ENCODE measurements around the gene ANKRD28. TPM values are rescaled to one million over a fixed set of nuclear protein-coding genes. Genes with fewer than 3 reads are reported as not detected.

The ANKRD28 gene
- total RNA-seq, 1 donor from 2014 or later: 60.6 TPM

GRCh38 chr3:15649341-15649740 is 148.4 kb downstream of the ANKRD28 start:
- FAIRE-seq (no peak), DNase-seq (ENCODE audit: low read depth) (no peak)
- no peak for TF ChIP-seq CTCF (IDR thresholded peaks at IDR 0.05; ENCODE audit: insufficient read depth, low read length, severe bottlenecking)

GRCh38 chr3:15647611-15648167 is 150.1 kb downstream of the ANKRD28 start:
- H3K4me3 ChIP-seq (ENCODE audit: low read depth, low read length): no peak overlapping the region
- peak; percentile 61 for DNase-seq (ENCODE audit: low read depth)
- no peak for TF ChIP-seq CTCF (IDR thresholded peaks at IDR 0.05; ENCODE audit: insufficient read depth, low read length, severe bottlenecking)

More at GRCh38 chr3:15649341-15649740, 148.4 kb downstream of the ANKRD28 start:
- H3K4me3 ChIP-seq (ENCODE audit: low read depth, low read length): no peak overlapping the region
- no peaks in the 10 kb centered on the region for H3K36me3 ChIP-seq (ENCODE audit: control insufficient read depth, insufficient read depth, low read length)
- no peaks in the 10 kb centered on the region for H3K27me3 ChIP-seq (ENCODE audit: control insufficient read depth, insufficient read depth, low read length)

GRCh38 chr3:15646851-15647511 is 150.8 kb downstream of the ANKRD28 start:
- Histone ChIP-seq H3K36me3 (ENCODE audit: control insufficient read depth, insufficient read depth, low read length) (no peaks in the 10 kb centered on the region), H3K27me3 (ENCODE audit: control insufficient read depth, insufficient read depth, low read length) (no peaks in the 10 kb centered on the region), H3K4me3 (ENCODE audit: low read depth, low read length) (no peak overlapping the region)
- no peak for TF ChIP-seq CTCF (IDR thresholded peaks at IDR 0.05; ENCODE audit: insufficient read depth, low read length, severe bottlenecking)
- FAIRE-seq: no peak
- DNase-seq (ENCODE audit: low read depth): peak; percentile 95

More at GRCh38 chr3:15647611-15648167, 150.1 kb downstream of the ANKRD28 start:
- no peak for FAIRE-seq
- no peaks in the 10 kb centered on the region for H3K36me3 ChIP-seq (ENCODE audit: control insufficient read depth, insufficient read depth, low read length)
- H3K27me3 ChIP-seq (ENCODE audit: control insufficient read depth, insufficient read depth, low read length): no peaks in the 10 kb centered on the region

- Histone ChIP-seq H3K36me3 (ENCODE audit: control insufficient read depth, insufficient read depth, low read length) (no peaks in the 10 kb centered on the region), H3K4me3 (ENCODE audit: low read depth, low read length) (no peak overlapping the region), H3K27me3 (ENCODE audit: control insufficient read depth, insufficient read depth, low read length) (no peaks in the 10 kb centered on the region)
- TF ChIP-seq CTCF (IDR thresholded peaks at IDR 0.05; ENCODE audit: insufficient read depth, low read length, severe bottlenecking): no peak
- DNase-seq (ENCODE audit: low read depth) (peak; percentile 90), FAIRE-seq (no peak)
Observed at GRCh38 chr3:15645740-15646501, 151.9 kb downstream of the ANKRD28 start.

- no peak for TF ChIP-seq CTCF (IDR thresholded peaks at IDR 0.05; ENCODE audit: insufficient read depth, low read length, severe bottlenecking)
- Histone ChIP-seq H3K27me3 (ENCODE audit: control insufficient read depth, insufficient read depth, low read length) (no peaks in the 10 kb centered on the region), H3K36me3 (ENCODE audit: control insufficient read depth, insufficient read depth, low read length) (no peaks in the 10 kb centered on the region), H3K4me3 (ENCODE audit: low read depth, low read length) (no peak overlapping the region)
- no peak for DNase-seq (ENCODE audit: low read depth)
- FAIRE-seq: no peak
Observed at GRCh38 chr3:15645246-15645645, 152.5 kb downstream of the ANKRD28 start.

Measured in bronchial epithelial cell (primary cell).